NK-92 treated with Interleukin-12 subunit alpha and Interleukin-12 subunit beta, amount 100 ng/mL, for 24 hours (cell line): ENCODE measurements around the gene RAB3C.

ENCODE experiments used
- DNase-seq: peaks from one replicate; lab custom pipeline; 2025; lab: John Stamatoyannopoulos, UW

RAB3C gene

GRCh38 chr5:58885260-58885659, 302.4 kb downstream of the RAB3C start:
- no peak for DNase-seq

GRCh38 chr5:58886315-58887207, 303.7 kb downstream of the RAB3C start:
- peak; percentile 45 for DNase-seq

GRCh38 chr5:58887311-58887710, 304.4 kb downstream of the RAB3C start:
- DNase-seq, result no peak

GRCh38 chr5:58887721-58888409, 305.0 kb downstream of the RAB3C start:
- DNase-seq, result no peak

GRCh38 chr5:58890265-58890664, 307.4 kb downstream of the RAB3C start:
- no peak for DNase-seq

GRCh38 chr5:58890701-58891085, 307.8 kb downstream of the RAB3C start:
- DNase-seq, result no peak

GRCh38 chr5:58891086-58891970, 308.5 kb downstream of the RAB3C start:
- DNase-seq, result no peak

GRCh38 chr5:58891971-58892343, 309.1 kb downstream of the RAB3C start:
- no peak for DNase-seq

GRCh38 chr5:58893551-58893950, 310.7 kb downstream of the RAB3C start:
- DNase-seq, result no peak

GRCh38 chr5:58898006-58898405, 315.1 kb downstream of the RAB3C start:
- DNase-seq, result no peak

- DNase-seq, result no peak
Observed at GRCh38 chr5:58898538-58898937, 315.7 kb downstream of the RAB3C start.

GRCh38 chr5:58901271-58901670, 318.4 kb downstream of the RAB3C start:
- DNase-seq, result no peak

- no peak for DNase-seq
Observed at GRCh38 chr5:58902305-58902704, 319.4 kb downstream of the RAB3C start.

- DNase-seq, result no peak
Observed at GRCh38 chr5:58902765-58903164, 319.9 kb downstream of the RAB3C start.

- no peak for DNase-seq
Observed at GRCh38 chr5:58904737-58905136, 321.9 kb downstream of the RAB3C start.

- no peak for DNase-seq
Observed at GRCh38 chr5:58905944-58906343, 323.1 kb downstream of the RAB3C start.
